GM13976 (cell line): Measurements from ENCODE around the gene LAPTM4A.
"Not testable (repeated sequence)": the region's sequence is repeated elsewhere in the genome, so short reads cannot be mapped to it uniquely, and the experiment has no call there.

Experiments
- DNase-seq: peaks from one replicate; pipeline ENCODE4 v3.0.0; 2012; ENCODE audit warnings: low spot score
- in situ Hi-C: fragments of 300-500 bp; cut with MboI; formaldehyde crosslinking; loops from one replicate; pipeline ENCODE4 v1.12.0; 2022; ENCODE audit warnings: low sequenced_read_pairs, mixed read lengths, inconsistent platforms; ENCODE audit not compliant: unreplicated experiment
- TF ChIP-seq, protein P1 (sequence below): IDR thresholded peaks from 2 replicates; pipeline ENCODE4 v1.5.1; 2012; ENCODE audit warnings: borderline replicate concordance, mild to moderate bottlenecking; ENCODE audit not compliant: insufficient read depth; ENCODE audit errors: extremely low read depth, missing control alignments, control extremely low read depth

Gene LAPTM4A

DNA sequence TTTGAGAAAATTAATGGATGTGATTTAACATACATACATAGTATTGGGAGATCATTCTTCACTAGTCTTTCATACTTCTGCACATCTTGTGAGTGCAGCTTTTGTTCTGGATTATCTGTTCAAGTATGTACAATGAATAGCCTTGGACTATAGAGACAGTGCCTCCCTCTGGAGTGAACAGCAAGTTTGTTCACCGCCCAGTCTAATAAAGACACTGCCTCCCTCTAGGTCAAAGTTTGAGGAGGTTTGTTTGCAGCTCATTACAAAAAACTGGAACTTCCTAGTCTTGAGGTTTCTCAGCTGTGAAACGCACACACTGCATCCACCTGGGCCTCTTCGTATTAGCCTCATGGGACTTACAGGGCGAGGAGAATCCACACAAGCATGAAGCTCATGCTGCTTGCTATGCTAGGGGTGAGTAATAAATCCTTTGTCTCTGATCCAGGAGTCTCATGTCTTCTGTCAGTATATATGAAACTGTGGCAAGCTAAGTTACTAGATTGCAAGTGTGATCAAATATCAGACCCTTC, 26.0 kb upstream of the LAPTM4A start:
- DNase-seq, result no peak
- in situ Hi-C loops, result no loop called here
- TF ChIP-seq, protein P1, sequence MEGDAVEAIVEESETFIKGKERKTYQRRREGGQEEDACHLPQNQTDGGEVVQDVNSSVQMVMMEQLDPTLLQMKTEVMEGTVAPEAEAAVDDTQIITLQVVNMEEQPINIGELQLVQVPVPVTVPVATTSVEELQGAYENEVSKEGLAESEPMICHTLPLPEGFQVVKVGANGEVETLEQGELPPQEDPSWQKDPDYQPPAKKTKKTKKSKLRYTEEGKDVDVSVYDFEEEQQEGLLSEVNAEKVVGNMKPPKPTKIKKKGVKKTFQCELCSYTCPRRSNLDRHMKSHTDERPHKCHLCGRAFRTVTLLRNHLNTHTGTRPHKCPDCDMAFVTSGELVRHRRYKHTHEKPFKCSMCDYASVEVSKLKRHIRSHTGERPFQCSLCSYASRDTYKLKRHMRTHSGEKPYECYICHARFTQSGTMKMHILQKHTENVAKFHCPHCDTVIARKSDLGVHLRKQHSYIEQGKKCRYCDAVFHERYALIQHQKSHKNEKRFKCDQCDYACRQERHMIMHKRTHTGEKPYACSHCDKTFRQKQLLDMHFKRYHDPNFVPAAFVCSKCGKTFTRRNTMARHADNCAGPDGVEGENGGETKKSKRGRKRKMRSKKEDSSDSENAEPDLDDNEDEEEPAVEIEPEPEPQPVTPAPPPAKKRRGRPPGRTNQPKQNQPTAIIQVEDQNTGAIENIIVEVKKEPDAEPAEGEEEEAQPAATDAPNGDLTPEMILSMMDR, result no peak

DNA sequence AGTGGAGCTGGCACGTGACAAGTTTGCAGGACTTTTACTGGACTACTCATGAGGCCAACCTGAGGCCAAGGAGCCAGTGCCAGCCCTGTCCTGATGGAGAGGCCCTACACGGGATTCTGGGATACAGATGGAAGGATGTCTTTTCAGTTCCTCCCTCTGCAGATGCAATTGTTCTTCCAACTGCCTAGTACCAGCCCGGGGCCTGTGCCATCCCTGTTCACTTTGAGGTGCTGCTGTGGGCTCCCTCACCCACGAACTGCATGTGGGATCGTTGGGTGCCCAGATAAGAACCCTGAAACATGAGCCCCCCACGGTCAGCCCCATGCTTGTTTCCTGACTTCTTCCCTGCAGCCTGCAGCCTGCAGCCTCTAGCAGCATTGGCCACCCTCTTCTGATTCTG, 25.3 kb upstream of the LAPTM4A start:
- TF ChIP-seq, protein P1, result no peak
- in situ Hi-C loops, result no loop called here
- no peak for DNase-seq

DNA sequence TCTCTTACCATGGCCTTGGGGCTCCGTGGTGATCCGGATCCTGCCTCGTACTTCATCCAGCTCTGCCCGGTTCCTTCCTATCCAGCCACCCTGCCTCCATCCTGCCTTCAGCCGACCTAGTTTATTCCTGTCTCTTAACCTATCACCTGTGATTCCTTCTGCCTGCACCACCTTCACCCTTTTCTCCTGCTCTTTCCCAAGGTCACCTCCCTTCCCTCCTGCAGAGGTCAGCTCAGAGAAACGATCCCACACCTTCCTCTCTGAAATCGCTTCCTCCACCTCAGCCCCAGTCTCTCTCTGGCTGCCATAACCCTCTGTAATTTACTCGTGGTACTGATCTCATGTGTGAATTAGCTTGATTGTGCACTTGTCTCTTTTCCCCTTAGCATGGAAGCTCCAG, 23.5 kb upstream of the LAPTM4A start:
- no peak for DNase-seq
- TF ChIP-seq, protein P1, result no peak
- in situ Hi-C loops, result no loop called here

DNA sequence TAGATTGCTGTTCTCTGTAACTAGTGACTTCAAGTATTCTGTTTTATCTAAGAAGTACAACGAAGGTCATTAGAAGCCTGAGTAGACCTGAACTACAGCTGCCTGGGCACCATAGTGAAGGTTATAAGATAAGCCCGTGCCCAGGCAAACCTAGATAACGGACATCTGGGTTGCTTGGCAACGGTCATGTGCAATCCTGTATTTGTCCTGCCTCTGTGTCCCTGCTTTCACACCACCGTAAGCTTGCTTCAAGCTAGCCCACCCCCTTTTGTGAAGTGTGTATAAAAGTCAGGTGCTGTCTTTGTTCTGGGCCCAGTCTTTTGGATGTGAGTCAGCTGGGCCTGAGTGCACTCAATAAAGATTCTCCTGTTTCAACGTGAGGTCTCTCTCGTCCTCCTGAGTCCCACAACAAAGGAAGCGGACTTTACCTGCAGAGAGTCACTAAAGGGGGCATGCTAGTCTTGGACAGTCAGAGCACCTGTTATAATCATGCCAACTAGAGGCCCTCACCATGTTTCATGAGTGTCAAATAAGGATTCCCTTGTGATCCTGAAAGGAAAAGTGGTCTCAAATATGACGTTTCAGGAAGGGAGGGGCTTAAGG, 22.7 kb upstream of the LAPTM4A start:
- DNase-seq, in situ Hi-C loops: not testable (repeated sequence)

DNA sequence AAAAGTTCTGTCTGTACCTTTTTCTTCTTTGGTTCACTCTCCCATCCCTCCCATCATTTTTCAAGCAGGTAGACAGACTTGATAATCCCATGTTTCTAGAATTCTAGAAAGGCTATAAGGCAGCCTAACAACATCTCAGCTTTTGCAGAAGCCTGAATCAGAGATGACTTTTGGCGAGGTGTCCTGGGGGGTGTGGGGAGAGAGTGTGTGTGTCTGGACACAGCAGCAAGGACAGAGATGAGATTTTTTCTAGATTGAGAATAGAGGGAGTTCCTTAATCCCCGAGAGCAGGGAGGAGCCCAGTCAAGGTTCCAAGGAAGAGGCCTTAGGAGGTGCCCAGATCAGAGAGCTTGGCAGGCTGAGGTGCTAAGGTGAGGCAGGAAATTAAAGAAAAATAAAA, 22.0 kb upstream of the LAPTM4A start:
- TF ChIP-seq, protein P1, result no peak
- in situ Hi-C loops, result no loop called here
- no peak for DNase-seq

DNA sequence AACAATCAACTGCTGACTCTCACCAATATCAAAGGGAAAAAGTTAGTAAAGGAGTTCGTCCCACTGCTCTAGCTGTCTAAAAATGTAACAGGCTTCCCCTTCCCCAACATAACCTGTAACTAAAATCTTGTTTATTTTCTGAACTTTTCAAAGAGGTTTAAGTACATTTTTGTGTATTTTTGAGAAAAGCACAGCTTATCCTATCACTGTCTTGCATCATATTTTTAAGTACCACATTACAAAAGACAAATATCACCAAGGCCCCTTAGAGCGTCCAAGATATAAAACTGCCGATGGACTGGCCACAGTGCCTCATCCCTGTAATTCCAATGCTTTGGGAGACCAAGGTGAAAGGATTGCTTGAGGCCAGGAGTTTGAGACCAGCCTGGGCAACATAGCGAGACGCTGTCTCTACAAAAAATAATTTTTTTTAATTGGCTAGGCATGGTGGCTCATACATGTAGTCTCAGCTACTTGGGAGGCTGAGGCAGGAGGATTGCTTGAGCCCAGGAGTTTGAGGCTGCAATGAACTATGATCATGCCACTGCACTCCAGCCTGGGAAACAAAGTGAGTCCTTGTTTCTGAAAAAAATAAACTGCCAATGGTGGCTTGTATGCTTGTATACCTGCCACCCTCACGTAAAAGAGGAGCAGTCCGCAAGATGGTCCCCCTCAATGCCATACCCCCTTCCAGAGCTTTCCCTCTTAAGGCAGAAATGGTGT, 21.2 kb upstream of the LAPTM4A start:
- in situ Hi-C loops, result no loop called here
- no peak for DNase-seq

More for the DNA sequence above, 21.2 kb upstream of the LAPTM4A start:
- TF ChIP-seq, protein P1, result no peak
